Lung (tissue), 12 donors: ENCODE results near the gene ADCYAP1R1. TPM values are rescaled to one million over a fixed set of nuclear protein-coding genes. Genes with fewer than 3 reads are reported as not detected.

Experiments used
- ATAC-seq: fragments of 200-7000 bp; cut with Tn5 transposase; one replicate; pipeline ENCODE4 v1.9.1; 2020; ENCODE audit warnings: moderate number of reproducible peaks; ENCODE audit not compliant: insufficient read depth, low FRiP score
- DNase-seq, 3 donors: peaks; one replicate each; pipeline ENCODE4 v3.0.0-alpha.2; 2013 to 2017
- H3K27ac ChIP-seq, 2 donors: one replicate each; pipeline ENCODE4 v1.5.1; 2013; ENCODE audit warnings: mild to moderate bottlenecking in 2 of 2, moderate library complexity in 2 of 2, control low read depth in 1 of 2, inconsistent platforms in 1 of 2, low read depth in 1 of 2, low read length in 1 of 2
- H3K27me3 ChIP-seq, 3 donors: one replicate each; pipeline ENCODE4 v1.5.1; 2013; ENCODE audit warnings: low read length in 2 of 3; ENCODE audit not compliant: control insufficient read depth in 3 of 3, insufficient read depth in 3 of 3
- H3K36me3 ChIP-seq, 4 donors: one replicate each; pipeline ENCODE4 v1.5.1; 2013; ENCODE audit warnings: low read length in 4 of 4, mild to moderate bottlenecking in 1 of 4, moderate library complexity in 1 of 4; ENCODE audit not compliant: control insufficient read depth in 4 of 4, insufficient read depth in 4 of 4
- H3K4me1 ChIP-seq, 5 donors: one replicate each; pipeline ENCODE4 v1.5.1; 2013; ENCODE audit warnings: low read length in 5 of 5, mild to moderate bottlenecking in 2 of 5, moderate library complexity in 1 of 5; ENCODE audit not compliant: control insufficient read depth in 5 of 5, insufficient read depth in 5 of 5
- H3K4me3 ChIP-seq: one replicate; pipeline ENCODE4 v1.5.1; 2013; ENCODE audit warnings: mild to moderate bottlenecking, control low read depth, moderate library complexity
- H3K9ac ChIP-seq, 2 donors: one replicate each; pipeline ENCODE4 v1.5.1; 2013; ENCODE audit warnings: low read length in 2 of 2, control low read depth in 1 of 2; ENCODE audit not compliant: insufficient read depth in 1 of 2
- H3K9me3 ChIP-seq, 4 donors: one replicate each; pipeline ENCODE4 v1.5.1; 2013; ENCODE audit warnings: low read length in 3 of 4, mild to moderate bottlenecking in 1 of 4, moderate library complexity in 1 of 4; ENCODE audit not compliant: control insufficient read depth in 4 of 4, insufficient read depth in 3 of 4
- WGBS, 2 donors: extraction: QIAGEN DNeasy Blood & Tissue Kit; methylation state at CpG; one replicate each; pipeline ENCODE4 v1.1.7; 2013; 5-methylcytosine and 5-hydroxymethylcytosine counted together
- polyA plus RNA-seq, 2 donors: library from polyadenylated mRNA; stranded (reverse); fragments of 200-250 nt; gene quantifications; one replicate each; pipeline ENCODE4 v1.2.1, GENCODE V29; 2013
- total RNA-seq, 2 donors: library from RNA; depleted of rRNA in 1 of 2; stranded (reverse); fragments of >200 nt in 1 of 2; gene quantifications; one replicate each; pipeline ENCODE4 v1.2.1, GENCODE V29; 2014 to 2021
- TF ChIP-seq, protein P1 (sequence below): IDR thresholded peaks from 2 replicates; pipeline ENCODE4 v1.5.1; 2012; ENCODE audit warnings: mild to moderate bottlenecking; ENCODE audit errors: control extremely low read depth, extremely low read depth
- donor health status: control.
- donor health status: control.
- donor health status: Bipolar disorder and iron deficiency.
- donor health status: healthy.
- donor health status: DM: yes; HTN: yes; CAD: no.

ADCYAP1R1 gene
- total and polyA plus RNA-seq, 4 donors = 0.14 to 1.00 (median 0.39) TPM

DNA sequence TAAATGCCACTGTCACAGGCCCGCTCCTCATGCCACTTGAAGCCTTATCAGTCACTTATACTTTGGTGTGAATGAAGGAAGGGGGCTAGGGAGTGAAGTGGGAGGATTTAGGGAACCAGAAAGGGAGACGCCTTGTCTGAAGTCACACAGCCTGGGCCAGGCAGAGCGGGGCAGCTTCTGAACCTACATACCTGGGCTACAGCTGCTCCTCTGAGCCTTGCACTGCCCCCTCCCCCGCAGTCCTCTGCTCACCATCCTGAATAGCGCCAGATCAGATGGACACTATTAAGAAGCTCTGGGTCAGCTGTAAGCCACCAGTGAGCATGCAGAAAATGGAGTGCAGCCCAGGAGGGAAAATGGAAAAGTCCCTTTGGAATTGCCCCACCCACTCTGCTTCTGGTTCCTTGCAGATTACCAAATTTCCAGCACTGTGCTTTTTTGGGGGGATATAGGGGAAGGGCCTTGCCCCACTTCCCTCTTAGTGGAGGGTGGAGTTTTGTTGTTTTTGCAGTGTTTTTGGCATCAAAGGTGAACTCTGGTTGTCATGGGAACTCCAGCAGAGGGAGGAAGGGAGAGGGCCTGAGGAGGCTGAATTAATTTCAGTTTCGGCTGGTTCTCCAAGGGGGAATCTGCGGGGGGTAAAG lies 35.0 kb upstream of the ADCYAP1R1 start:
- Histone ChIP-seq H3K27me3 (no peaks in the 10 kb centered on the region), H3K9ac (no peak overlapping the region), H3K36me3 (no peaks in the 10 kb centered on the region), H3K9me3 (no peaks in the 10 kb centered on the region), H3K27ac (no peak overlapping the region), H3K4me1 (no peaks in the 10 kb centered on the region), H3K4me3 (no peak overlapping the region)
- TF ChIP-seq, protein P1, sequence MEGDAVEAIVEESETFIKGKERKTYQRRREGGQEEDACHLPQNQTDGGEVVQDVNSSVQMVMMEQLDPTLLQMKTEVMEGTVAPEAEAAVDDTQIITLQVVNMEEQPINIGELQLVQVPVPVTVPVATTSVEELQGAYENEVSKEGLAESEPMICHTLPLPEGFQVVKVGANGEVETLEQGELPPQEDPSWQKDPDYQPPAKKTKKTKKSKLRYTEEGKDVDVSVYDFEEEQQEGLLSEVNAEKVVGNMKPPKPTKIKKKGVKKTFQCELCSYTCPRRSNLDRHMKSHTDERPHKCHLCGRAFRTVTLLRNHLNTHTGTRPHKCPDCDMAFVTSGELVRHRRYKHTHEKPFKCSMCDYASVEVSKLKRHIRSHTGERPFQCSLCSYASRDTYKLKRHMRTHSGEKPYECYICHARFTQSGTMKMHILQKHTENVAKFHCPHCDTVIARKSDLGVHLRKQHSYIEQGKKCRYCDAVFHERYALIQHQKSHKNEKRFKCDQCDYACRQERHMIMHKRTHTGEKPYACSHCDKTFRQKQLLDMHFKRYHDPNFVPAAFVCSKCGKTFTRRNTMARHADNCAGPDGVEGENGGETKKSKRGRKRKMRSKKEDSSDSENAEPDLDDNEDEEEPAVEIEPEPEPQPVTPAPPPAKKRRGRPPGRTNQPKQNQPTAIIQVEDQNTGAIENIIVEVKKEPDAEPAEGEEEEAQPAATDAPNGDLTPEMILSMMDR = no peak
- no peak for ATAC-seq
- DNase-seq = peak in 2 of 3 donors; percentile 24 to 46
- WGBS, 2 donors = 86 to 88% methylated on average over 7 of the region's 7 CpGs

DNA sequence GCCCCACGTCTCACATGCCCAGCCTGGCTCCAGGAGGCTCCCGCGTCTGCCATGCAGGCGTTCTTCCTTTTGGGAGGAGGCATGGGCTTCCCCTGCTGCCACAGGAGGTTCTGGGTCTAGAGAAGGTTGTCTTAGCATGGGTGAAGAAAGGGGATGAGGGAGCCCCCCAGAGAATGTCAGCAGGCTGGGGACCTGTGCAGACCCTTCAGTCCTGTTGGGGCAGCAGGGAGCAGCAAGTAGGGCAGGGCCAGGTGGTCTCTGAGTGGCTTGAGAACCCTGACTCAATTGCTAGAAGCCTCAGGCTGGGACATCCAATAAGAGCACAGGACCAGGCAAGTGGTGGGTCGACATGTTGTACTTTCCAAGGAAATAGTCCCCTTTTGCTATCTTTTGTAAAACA lies 34.4 kb upstream of the ADCYAP1R1 start:
- H3K9me3 ChIP-seq = no peaks in the 10 kb centered on the region
- ATAC-seq (no peak), DNase-seq (no peak)
- H3K4me3 ChIP-seq = no peak overlapping the region
- H3K27me3 ChIP-seq = no peaks in the 10 kb centered on the region
- no peak overlapping the region for H3K27ac ChIP-seq
- 89% methylated on average over 5 of the region's 5 CpGs for WGBS, 2 donors
- no peaks in the 10 kb centered on the region for H3K36me3 ChIP-seq
- no peak overlapping the region for H3K9ac ChIP-seq
- TF ChIP-seq, protein P1 = no peak
- H3K4me1 ChIP-seq = no peaks in the 10 kb centered on the region

DNA sequence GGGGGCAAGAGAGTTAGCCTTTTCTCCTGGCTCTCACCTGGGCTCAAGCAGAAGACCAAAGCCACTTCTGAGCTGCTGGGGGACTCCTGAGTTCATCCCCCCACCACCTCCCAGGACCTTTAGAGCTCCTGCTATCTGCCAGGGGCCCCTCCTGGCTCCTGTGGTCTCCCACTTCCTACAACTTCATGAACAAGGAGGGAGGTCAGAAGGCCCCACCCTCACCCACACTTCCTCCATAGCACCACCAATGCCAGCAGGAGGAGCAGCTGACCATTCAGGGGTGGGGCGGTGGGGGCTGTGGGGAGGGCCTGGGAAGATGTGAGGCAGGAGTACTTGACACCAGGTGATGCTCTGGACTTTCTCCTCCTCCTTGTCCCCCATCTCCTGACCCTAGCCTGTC lies 32.6 kb upstream of the ADCYAP1R1 start:
- no peaks in the 10 kb centered on the region for H3K9me3 ChIP-seq
- DNase-seq = no peak

More for the DNA sequence above, 32.6 kb upstream of the ADCYAP1R1 start:
- no peaks in the 10 kb centered on the region for H3K27me3 ChIP-seq
- no peak overlapping the region for H3K9ac ChIP-seq
- no peak overlapping the region for H3K4me3 ChIP-seq
- no peaks in the 10 kb centered on the region for H3K36me3 ChIP-seq
- TF ChIP-seq, protein P1 = no peak
- no peaks in the 10 kb centered on the region for H3K4me1 ChIP-seq
- H3K27ac ChIP-seq = no peak overlapping the region
- WGBS, 2 donors = 86 to 89% methylated on average over 1 of the region's 1 CpG
- ATAC-seq = no peak
